Hepatocyte (in vitro differentiated cells): ENCODE data around the gene AXIN2.

Source experiments
- CTCF ChIP-seq: fragments of 200-600 bp; sonication (generic); IDR thresholded peaks from 2 replicates; pipeline ENCODE4 v1.5.1; 2016; ENCODE audit warnings: antibody characterized with exemption, mild to moderate bottlenecking; ENCODE audit not compliant: poor library complexity
- EZH2 ChIP-seq: fragments of 200-600 bp; sonication (generic); IDR thresholded peaks from 2 replicates; pipeline ENCODE4 v1.6.1; 2016; ENCODE audit warnings: antibody characterized with exemption, mild to moderate bottlenecking, borderline replicate concordance
- EZH2phosphoT487 ChIP-seq: fragments of 200-600 bp; sonication (generic); IDR thresholded peaks from one replicate; pipeline ENCODE4 v1.6.1; 2018; ENCODE audit warnings: antibody characterized with exemption, mild to moderate bottlenecking, low read depth, moderate library complexity; ENCODE audit not compliant: unreplicated experiment, severe bottlenecking

GRCh38 chr17:65556014-65556909, 5.2 kb downstream of the AXIN2 start:
- peak; percentile 92 for TF ChIP-seq CTCF
- TF ChIP-seq EZH2, result no peak
- TF ChIP-seq EZH2phosphoT487, result no peak
